K562 (cell line): ENCODE results near the gene FKBP1B. TPM values are rescaled to one million over a fixed set of nuclear protein-coding genes. Genes with fewer than 3 reads are reported as not detected.
A peak's percentile ranks its signal among the peaks of the same experiment; 100 is the strongest.

ENCODE experiments used
- ATAC-seq: fragments of 200-7000 bp; cut with Tn5 transposase; 3 replicates; pipeline ENCODE4 v1.9.1; 2020; ENCODE audit warnings: moderate library complexity
- BruUV-seq: library from RNA; stranded (reverse); fragments of 400-500 nt; replicated peaks from 2 replicates; lab custom pipeline; 2021; lab: Mats Ljungman, UMichigan
- CTCF ChIA-PET: fragments of 300-600 bp; formaldehyde crosslinking; extraction: SDS; loops from one replicate; lab custom pipeline; 2021; ENCODE audit warnings: low intra/inter-chr PET ratio; lab: Yijun Ruan, JAX
- POLR2A ChIA-PET: fragments of 300-600, 350-650 bp; sonication (Branson Sonifier 250); formaldehyde crosslinking; extraction: SDS; loops from one replicate; lab custom pipeline; 2021; ENCODE audit warnings: antibody characterized with exemption, inconsistent platforms; lab: Yijun Ruan, JAX
- DNase-seq, 4 experiments: peaks; one replicate each; pipeline versions ENCODE4 v3.0.0 to v3.0.0-alpha.2; 2011 to 2018; ENCODE audit warnings: low spot score in 3 of 4, mixed read lengths in 3 of 4; ENCODE audit errors: extremely low read depth in 1 of 4
- FAIRE-seq: peaks from 2 replicates; lab custom pipeline; 2011; peaks lifted over from hg19 to GRCh38; lab: Jason Lieb, UNC
- H2AFZ ChIP-seq: 2 replicates; pipeline ENCODE4 v1.6.0; 2011; ENCODE audit warnings: low read depth, low read length, control low read depth, inconsistent platforms
- H3K27ac ChIP-seq: fragments of 200-600 bp; 3 replicates; pipeline ENCODE4 v1.8.0; 2011; ENCODE audit warnings: low read depth, mild to moderate bottlenecking, control low read depth, inconsistent platforms, low read length, moderate library complexity, mixed read lengths; ENCODE audit errors: extremely low read depth
- H3K27me3 ChIP-seq, 2 experiments: fragments of 300-600 bp in 1 of 2; 2 replicates in 1 of 2; 3 replicates in 1 of 2; pipeline versions ENCODE4 v1.6.0 to v1.8.0; 2011; ENCODE audit warnings: inconsistent platforms in 2 of 2, low read length in 2 of 2, mild to moderate bottlenecking in 1 of 2, mixed read lengths in 1 of 2, moderate library complexity in 1 of 2; ENCODE audit not compliant: control insufficient read depth in 2 of 2, insufficient read depth in 2 of 2
- H3K36me3 ChIP-seq: fragments of 300-600 bp; 3 replicates; pipeline ENCODE4 v1.8.0; 2011; ENCODE audit warnings: mild to moderate bottlenecking, low read length, inconsistent platforms; ENCODE audit not compliant: control insufficient read depth, insufficient read depth
- H3K4me1 ChIP-seq, 2 experiments: fragments of 200-600 bp in 1 of 2; replicated peaks in 1 of 2; 2 replicates in 1 of 2; 3 replicates in 1 of 2; pipeline versions ENCODE4 v1.5.1 to v1.8.0; 2011; ENCODE audit warnings: inconsistent platforms in 2 of 2, low read length in 2 of 2, mild to moderate bottlenecking in 1 of 2, mixed read lengths in 1 of 2, moderate library complexity in 1 of 2; ENCODE audit not compliant: control insufficient read depth in 2 of 2, insufficient read depth in 2 of 2
- H3K4me2 ChIP-seq: 2 replicates; pipeline ENCODE4 v1.6.1; 2011; ENCODE audit warnings: low read length, control low read depth, inconsistent platforms, mixed read lengths; ENCODE audit not compliant: insufficient read depth
- H3K4me3 ChIP-seq: fragments of 200-600 bp; sonication (generic), shearing (Covaris generic); 2 replicates; pipeline ENCODE4 v1.5.1; 2016; ENCODE audit warnings: control low read depth, inconsistent platforms
- H3K79me2 ChIP-seq: fragments of 200-600 bp; 3 replicates; pipeline ENCODE4 v1.8.0; 2011; ENCODE audit warnings: low read length, inconsistent platforms; ENCODE audit not compliant: control insufficient read depth, insufficient read depth
- H3K9ac ChIP-seq, 2 experiments: 2 replicates each; pipeline versions ENCODE4 v1.6.0 to v1.6.1; 2011; ENCODE audit warnings: low read depth in 2 of 2, low read length in 2 of 2, control low read depth in 1 of 2, inconsistent platforms in 1 of 2, mild to moderate bottlenecking in 1 of 2, mixed read lengths in 1 of 2; ENCODE audit not compliant: insufficient read depth in 1 of 2
- H3K9me1 ChIP-seq: one replicate; pipeline ENCODE4 v1.6.0; 2011; ENCODE audit warnings: inconsistent platforms, mild to moderate bottlenecking, low read length, moderate library complexity; ENCODE audit not compliant: control insufficient read depth, insufficient read depth
- H3K9me3 ChIP-seq: replicated peaks from 2 replicates; pipeline ENCODE4 v1.5.1; 2011; ENCODE audit warnings: low read depth, low read length, inconsistent platforms; ENCODE audit not compliant: control insufficient read depth, insufficient read depth
- H4K20me1 ChIP-seq: replicated peaks from 2 replicates; pipeline ENCODE4 v1.6.1; 2011; ENCODE audit warnings: low read length, inconsistent platforms, mixed read lengths; ENCODE audit not compliant: control insufficient read depth, insufficient read depth
- BRD9 ChIP-seq: fragments of 450-650 bp; IDR thresholded peaks from 2 replicates; pipeline ENCODE4 v1.6.1; 2018; ENCODE audit warnings: low read depth; ENCODE audit not compliant: partially characterized antibody
- CBFA2T3 ChIP-seq: fragments of 450-650 bp; IDR thresholded peaks from 2 replicates; pipeline ENCODE4 v1.6.1; 2017
- CTBP1 ChIP-seq: fragments of 450-650 bp; IDR thresholded peaks from 2 replicates; pipeline ENCODE4 v1.6.1; 2016; ENCODE audit warnings: borderline replicate concordance
- ELF1 ChIP-seq: fragments of 200-800 bp; sonication (Bioruptor generic); IDR thresholded peaks from 2 replicates; pipeline ENCODE4 v1.6.1; 2016; ENCODE audit warnings: missing genetic modification characterization, missing compliant biosample characterization
- ELK3 ChIP-seq: fragments of 450-650 bp; formaldehyde crosslinking; IDR thresholded peaks from 2 replicates; pipeline ENCODE4 v1.4.0; 2020; ENCODE audit warnings: mild to moderate bottlenecking
- EP400 ChIP-seq: fragments of 450-650 bp; IDR thresholded peaks from 2 replicates; pipeline ENCODE4 v1.6.1; 2017; ENCODE audit warnings: antibody characterized with exemption, mild to moderate bottlenecking, moderate library complexity
- GATA2 ChIP-seq: sonication (generic); formaldehyde crosslinking; IDR thresholded peaks from 2 replicates; pipeline ENCODE4 v1.4.0; 2020; ENCODE audit warnings: mild to moderate bottlenecking, missing genetic modification reagents
- ILF3 ChIP-seq: fragments of 450-650 bp; IDR thresholded peaks from 2 replicates; pipeline ENCODE4 v1.6.1; 2018; ENCODE audit warnings: antibody characterized with exemption, mild to moderate bottlenecking, moderate library complexity, borderline replicate concordance
- KDM1A ChIP-seq, 2 experiments: fragments of 450-650 bp; IDR thresholded peaks; 2 replicates each; pipeline ENCODE4 v1.6.1; 2016; ENCODE audit warnings: mild to moderate bottlenecking in 2 of 2
- MAX ChIP-seq: sonication (generic); formaldehyde crosslinking; IDR thresholded peaks from 2 replicates; pipeline ENCODE4 v1.9.0; 2022; ENCODE audit warnings: mild to moderate bottlenecking, missing genetic modification reagents
- RCOR1 ChIP-seq, 2 experiments: IDR thresholded peaks; 2 replicates each; pipeline ENCODE4 v1.6.1; 2012; ENCODE audit warnings: low read depth in 2 of 2, low read length in 2 of 2, borderline replicate concordance in 1 of 2, improper control_type of control experiment in 1 of 2
- USF2 ChIP-seq: sonication (generic); formaldehyde crosslinking; IDR thresholded peaks from 2 replicates; pipeline ENCODE4 v1.5.0; 2020; ENCODE audit warnings: missing genetic modification reagents
- ZHX1 ChIP-seq: fragments of 150-350 bp; conservative IDR thresholded peaks from 2 replicates; pipeline ENCODE4 v1.6.1; 2014; ENCODE audit warnings: low read length
- ZNF121 ChIP-seq: sonication (generic); formaldehyde crosslinking; conservative IDR thresholded peaks from 2 replicates; pipeline ENCODE4 v1.8.0; 2022; ENCODE audit warnings: missing genetic modification reagents
- WGBS: fragments of 100-300 bp; shearing (Covaris generic); methylation state at CpG from one replicate; pipeline ENCODE4 v1.1.6; 2016; ENCODE audit warnings: low coverage, mixed read lengths; ENCODE audit not compliant: insufficient coverage; ENCODE audit errors: missing lambda C conversion rate; 5-methylcytosine and 5-hydroxymethylcytosine counted together
- in situ Hi-C: fragments of 300-500 bp; cut with MboI; formaldehyde crosslinking; loops from 4 replicates; pipeline ENCODE4 v1.15.0; 2018; ENCODE audit warnings: inconsistent platforms, mixed read lengths
- intact Hi-C: fragments of 100-400 bp; cut with micrococcal nuclease; formaldehyde crosslinking; loops from 2 replicates; pipeline ENCODE4 v1.14.2; 2022
- polyA plus RNA-seq, 8 experiments: library from polyadenylated mRNA; depleted of rRNA in 4 of 8; stranded (reverse) in 5 of 8; unstranded in 3 of 8; fragments of >200 nt; fragmentation: Nextera tagmentation in 2 of 8; fragmentation: Illumina TruSeq in 1 of 8; extraction: Ambion mirVana in 2 of 8; extraction: Trizol in 1 of 8; gene quantifications; 2 replicates each; pipeline versions ENCODE4 v1.2.1 to v1.2.3, GENCODE V29; 2011 to 2014; ENCODE audit warnings: inconsistent platforms in 1 of 8, missing spikeins in 1 of 8
- total RNA-seq, 7 experiments: library from RNA; depleted of rRNA in 6 of 7; stranded (reverse); fragments of >200 nt in 6 of 7; fragmentation: Illumina TruSeq in 2 of 7; extraction: Trizol in 2 of 7; gene quantifications; 2 replicates each; pipeline versions ENCODE4 v1.2.1 to v1.2.3, GENCODE V29; 2011 to 2021; ENCODE audit warnings: low replicate concordance in 1 of 7

The FKBP1B gene
- total and polyA plus RNA-seq, 9 of the 15 experiments (the other 6 are each of a cell fraction or from before 2014, with no cell fraction given) = 0.58 to 9.4 (median 1.6) TPM

GRCh38 chr2:24084386-24085199 is 35.1 kb downstream of the FKBP1B start, which contains the start of gene TP53I3 (continued):
- no peak for TF ChIP-seq BRD9
- TF ChIP-seq EP400 = peak; percentile 79
- no peak for TF ChIP-seq ELK3 (CRISPR knock-in tag)

- Histone ChIP-seq H3K9me1 (no peaks in the 10 kb centered on the region), H4K20me1 (no peaks in the 10 kb centered on the region), H3K9ac (peak overlapping the region; percentile 77 to 94), H3K27ac (peak overlapping the region; percentile 75), H3K36me3 (peaks cover 13% of the 10 kb centered on the region; the same call in 2 of the 3 replicates), H3K4me3 (peak overlapping the region; percentile 58), H2AFZ (peak overlapping the region; percentile 95), H3K4me2 (peak overlapping the region; percentile 89), H3K4me1 (peaks cover 12 to 18% of the 10 kb centered on the region in 2 experiments; a peak in 4 of 5 replicates), H3K79me2 (no peaks in the 10 kb centered on the region; the same call in 2 of the 3 replicates), H3K27me3 (no peaks in the 10 kb centered on the region), H3K9me3 (no peaks in the 10 kb centered on the region)
- CTCF ChIA-PET = interaction anchor here (2.0 to 2.3 kb wide), 2 partner anchors 79 to 159 kb away, joined by 10 read pairs; partner anchors contain the start of gene ATAD2B
- no TSS peak for BruUV-seq
- in situ Hi-C loops (no loop called here), intact Hi-C loops (loop anchor here (2.0 kb wide), 3 partner anchors 38 to 260 kb away; partner anchors contain the start of genes ATAD2B, FAM228B and PFN4)
- 0 out of 3 replicates have a peak, but pooled peaks have one; percentile 3 for ATAC-seq
- POLR2A ChIA-PET = interaction anchor here (0.9 to 1.8 kb wide), 4 partner anchors 9 to 74 kb away, joined by 3 to 7 read pairs (median 4); partner anchors contain the start of gene SF3B6
- FAIRE-seq = peak; percentile 80
- WGBS = 6% methylated on average over 10 of the region's 11 CpGs
- peak; percentile 56 to 78 (median 62) for DNase-seq
- TF ChIP-seq ILF3 (no peak), GATA2 (peak; percentile 30; the same call in 1 of the 2 replicates), CBFA2T3 (peak; percentile 52), ELF1 (tag) (peak; percentile 9; the same call in 1 of the 2 replicates), RCOR1 (IDR thresholded peaks at IDR 0.05; ENCODE audit: borderline replicate concordance in 1 of 2, low read depth in 2 of 2, low read length in 2 of 2) (peak; percentile 9 to 81; a peak in 3 of 4 replicates), USF2 (CRISPR knock-in tag) (no peak), ZNF121 (CRISPR knock-in tag) (no peak), KDM1A (IDR thresholded peaks at IDR 0.05) (peak; percentile 50 to 64; a peak in 3 of 4 replicates), ZHX1 (no peak), MAX (peak; percentile 3; the same call in 1 of the 2 replicates), CTBP1 (peak; percentile 14)
These were observed 35.6 kb downstream of the FKBP1B start for GRCh38 chr2:24085200-24085489.
